ENCODE results near the gene DUSP12. TPM values are rescaled to one million over a fixed set of nuclear protein-coding genes. Genes with fewer than 3 reads are reported as not detected.

Gene DUSP12
- total RNA-seq, 1 donor from 2014 or later: 19.3 TPM

GRCh38 chr1:161781995-161782394 is 32.4 kb downstream of the DUSP12 start:
- H3K4me1 Mint-ChIP-seq (ENCODE audit: low read depth): peaks cover 14% of the 10 kb centered on the region
- H3K27me3 Mint-ChIP-seq (ENCODE audit: low read depth): no peaks in the 10 kb centered on the region
- DNase-seq (ENCODE audit: low spot score): no peak
- no peak overlapping the region for H3K4me3 Mint-ChIP-seq (ENCODE audit: unreplicated experiment)
- peak overlapping the region; percentile 54 for H3K27ac Mint-ChIP-seq (ENCODE audit: unreplicated experiment)
- H3K36me3 Mint-ChIP-seq (ENCODE audit: low read depth): peaks cover 7% of the 10 kb centered on the region
- TF ChIP-seq CTCF (IDR thresholded peaks at IDR 0.05): no peak
- H3K9me3 Mint-ChIP-seq (ENCODE audit: low read depth): no peaks in the 10 kb centered on the region

GRCh38 chr1:161782886-161783285 is 33.3 kb downstream of the DUSP12 start:
- Mint-ChIP-seq H3K27ac (ENCODE audit: unreplicated experiment) (no peak overlapping the region), H3K4me1 (ENCODE audit: low read depth) (peaks cover 14% of the 10 kb centered on the region), H3K9me3 (ENCODE audit: low read depth) (no peaks in the 10 kb centered on the region), H3K4me3 (ENCODE audit: unreplicated experiment) (no peak overlapping the region), H3K27me3 (ENCODE audit: low read depth) (no peaks in the 10 kb centered on the region), H3K36me3 (ENCODE audit: low read depth) (peaks cover 9% of the 10 kb centered on the region)
- no peak for DNase-seq (ENCODE audit: low spot score)
- no peak for TF ChIP-seq CTCF (IDR thresholded peaks at IDR 0.05)

GRCh38 chr1:161784968-161785367 is 35.4 kb downstream of the DUSP12 start:
- Mint-ChIP-seq H3K4me3 (ENCODE audit: unreplicated experiment) (no peak overlapping the region), H3K4me1 (ENCODE audit: low read depth) (peaks cover 14% of the 10 kb centered on the region), H3K27ac (ENCODE audit: unreplicated experiment) (peak overlapping the region; percentile 15), H3K27me3 (ENCODE audit: low read depth) (no peaks in the 10 kb centered on the region), H3K36me3 (ENCODE audit: low read depth) (peaks cover 9% of the 10 kb centered on the region), H3K9me3 (ENCODE audit: low read depth) (no peaks in the 10 kb centered on the region)
- no peak for DNase-seq (ENCODE audit: low spot score)
- no peak for TF ChIP-seq CTCF (IDR thresholded peaks at IDR 0.05)

GRCh38 chr1:161787355-161787754 is 37.8 kb downstream of the DUSP12 start:
- peak; percentile 61 for TF ChIP-seq CTCF (IDR thresholded peaks at IDR 0.05)
- Mint-ChIP-seq H3K27me3 (ENCODE audit: low read depth) (no peaks in the 10 kb centered on the region), H3K36me3 (ENCODE audit: low read depth) (peaks cover 11% of the 10 kb centered on the region), H3K4me1 (ENCODE audit: low read depth) (peaks cover 7% of the 10 kb centered on the region), H3K4me3 (ENCODE audit: unreplicated experiment) (no peak overlapping the region), H3K9me3 (ENCODE audit: low read depth) (no peaks in the 10 kb centered on the region), H3K27ac (ENCODE audit: unreplicated experiment) (no peak overlapping the region)
- no peak for DNase-seq (ENCODE audit: low spot score)

- no peak for DNase-seq (ENCODE audit: low spot score)
- Mint-ChIP-seq H3K36me3 (ENCODE audit: low read depth) (peaks cover 14% of the 10 kb centered on the region), H3K4me1 (ENCODE audit: low read depth) (peaks cover 9% of the 10 kb centered on the region), H3K27ac (ENCODE audit: unreplicated experiment) (no peak overlapping the region), H3K4me3 (ENCODE audit: unreplicated experiment) (no peak overlapping the region), H3K9me3 (ENCODE audit: low read depth) (no peaks in the 10 kb centered on the region), H3K27me3 (ENCODE audit: low read depth) (no peaks in the 10 kb centered on the region)
- TF ChIP-seq CTCF (IDR thresholded peaks at IDR 0.05): no peak
These were observed 41.2 kb downstream of the DUSP12 start for GRCh38 chr1:161790587-161791317.
